Measurements from ENCODE around the gene SOCS1. TPM values are rescaled to one million over a fixed set of nuclear protein-coding genes. Genes with fewer than 3 reads are reported as not detected.

Gene SOCS1
- total RNA-seq, 1 donor from 2014 or later = 76.2 TPM

DNA sequence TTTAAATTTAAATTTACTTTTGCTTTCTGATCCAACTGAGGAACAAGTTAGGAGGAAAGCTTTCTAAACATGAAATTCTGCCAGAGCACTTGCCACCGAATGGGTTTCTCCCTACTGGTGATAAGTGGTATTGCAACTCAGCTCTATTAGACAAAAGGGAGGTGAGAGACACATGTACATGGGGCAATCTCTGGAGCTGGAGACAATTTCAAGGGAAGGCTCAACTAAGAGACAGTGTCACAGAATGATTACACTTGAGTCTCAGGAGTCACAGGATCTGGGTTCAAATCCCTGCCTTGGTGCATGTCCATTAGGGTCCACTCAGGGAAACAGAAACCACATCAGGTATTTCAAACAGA, 37.4 kb downstream of the SOCS1 start:
- intact Hi-C loops (cut with micrococcal nuclease) = no loop called here
- POLR2A ChIA-PET = interaction anchor here (0.6 to 1.6 kb wide), 3 partner anchors 9 to 133 kb away, joined by 3 to 6 read pairs (median 3); no protein-coding TSS in a partner anchor
- H3K27ac Mint-ChIP-seq = no peak overlapping the region
- peaks cover 12% of the 10 kb centered on the region for H3K4me1 Mint-ChIP-seq
- H3K27me3 Mint-ChIP-seq = no peaks in the 10 kb centered on the region
- TF ChIP-seq, protein P1, sequence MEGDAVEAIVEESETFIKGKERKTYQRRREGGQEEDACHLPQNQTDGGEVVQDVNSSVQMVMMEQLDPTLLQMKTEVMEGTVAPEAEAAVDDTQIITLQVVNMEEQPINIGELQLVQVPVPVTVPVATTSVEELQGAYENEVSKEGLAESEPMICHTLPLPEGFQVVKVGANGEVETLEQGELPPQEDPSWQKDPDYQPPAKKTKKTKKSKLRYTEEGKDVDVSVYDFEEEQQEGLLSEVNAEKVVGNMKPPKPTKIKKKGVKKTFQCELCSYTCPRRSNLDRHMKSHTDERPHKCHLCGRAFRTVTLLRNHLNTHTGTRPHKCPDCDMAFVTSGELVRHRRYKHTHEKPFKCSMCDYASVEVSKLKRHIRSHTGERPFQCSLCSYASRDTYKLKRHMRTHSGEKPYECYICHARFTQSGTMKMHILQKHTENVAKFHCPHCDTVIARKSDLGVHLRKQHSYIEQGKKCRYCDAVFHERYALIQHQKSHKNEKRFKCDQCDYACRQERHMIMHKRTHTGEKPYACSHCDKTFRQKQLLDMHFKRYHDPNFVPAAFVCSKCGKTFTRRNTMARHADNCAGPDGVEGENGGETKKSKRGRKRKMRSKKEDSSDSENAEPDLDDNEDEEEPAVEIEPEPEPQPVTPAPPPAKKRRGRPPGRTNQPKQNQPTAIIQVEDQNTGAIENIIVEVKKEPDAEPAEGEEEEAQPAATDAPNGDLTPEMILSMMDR (IDR thresholded peaks at IDR 0.05) = no peak
- H3K4me3 Mint-ChIP-seq = no peak overlapping the region
- no peaks in the 10 kb centered on the region for H3K36me3 Mint-ChIP-seq (ENCODE audit: low read depth)
- no peak for ATAC-seq (ENCODE audit: low read depth)
- H3K9me3 Mint-ChIP-seq = peaks cover 9% of the 10 kb centered on the region
- CTCF ChIA-PET = interaction anchor here (0.9 to 1.8 kb wide), 3 partner anchors 11 to 37 kb away, joined by 3 to 7 read pairs (median 4); partner anchors contain the start of gene SOCS1
- DNase-seq = no peak

DNA sequence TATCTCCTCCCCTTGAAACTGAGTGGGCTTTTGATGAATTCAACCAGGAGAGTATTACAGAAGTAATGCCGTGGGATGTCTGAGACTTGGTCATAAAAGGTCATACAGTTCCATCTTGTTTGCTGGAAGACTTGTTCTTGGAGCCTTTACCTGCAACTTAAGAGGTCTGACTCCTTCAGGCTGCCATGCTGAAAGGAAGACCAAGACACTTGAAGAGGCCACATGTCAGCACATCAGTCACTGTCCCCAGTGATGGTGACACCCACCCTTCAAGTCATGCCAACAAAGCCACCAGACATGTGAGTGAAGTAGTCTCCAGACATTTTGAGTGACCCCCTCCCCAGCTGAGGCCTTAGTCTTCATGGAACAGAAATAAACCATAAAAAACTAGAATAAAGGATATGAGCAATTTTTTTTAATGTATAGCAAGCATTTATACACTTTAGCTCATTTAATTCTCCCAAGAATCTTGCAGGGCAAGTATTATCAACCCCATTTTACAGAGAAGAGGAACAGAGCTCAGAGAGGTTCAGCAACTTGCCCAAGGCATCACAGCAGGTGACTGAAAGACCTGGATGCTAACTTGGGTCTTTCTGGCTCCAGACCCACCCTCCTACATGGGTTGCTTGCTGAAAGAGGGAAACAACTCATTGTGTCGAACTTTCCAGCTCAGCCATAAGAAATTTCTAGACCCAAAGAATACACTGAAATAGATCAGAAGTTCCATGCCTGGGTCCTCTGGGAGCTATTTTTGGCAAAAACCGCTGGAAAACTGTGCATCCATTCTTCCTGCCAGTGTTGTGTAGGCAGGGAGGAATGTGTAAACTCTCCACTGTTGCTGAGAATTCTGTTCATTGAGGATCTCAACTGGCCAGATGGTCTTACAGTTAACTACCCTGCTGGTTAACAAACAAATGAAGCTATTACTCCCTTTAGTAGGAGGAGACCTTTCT, 38.1 kb downstream of the SOCS1 start:
- H3K9me3 Mint-ChIP-seq = peaks cover 9% of the 10 kb centered on the region
- ChIA-PET CTCF (interaction anchor here (0.9 to 1.8 kb wide), 3 partner anchors 10 to 38 kb away, joined by 3 to 7 read pairs (median 4); partner anchors contain the start of gene SOCS1), POLR2A (interaction anchor here (0.6 to 1.6 kb wide), 3 partner anchors 9 to 134 kb away, joined by 3 to 6 read pairs (median 3); no protein-coding TSS in a partner anchor)
- no peak overlapping the region for H3K4me3 Mint-ChIP-seq
- no peak overlapping the region for H3K27ac Mint-ChIP-seq
- no peak for ATAC-seq (ENCODE audit: low read depth)
- DNase-seq = no peak
- peaks cover 12% of the 10 kb centered on the region for H3K4me1 Mint-ChIP-seq
- H3K36me3 Mint-ChIP-seq (ENCODE audit: low read depth) = no peaks in the 10 kb centered on the region
- no peaks in the 10 kb centered on the region for H3K27me3 Mint-ChIP-seq
- intact Hi-C loops (cut with micrococcal nuclease) = no loop called here
- TF ChIP-seq, protein P1 (IDR thresholded peaks at IDR 0.05) = no peak

DNA sequence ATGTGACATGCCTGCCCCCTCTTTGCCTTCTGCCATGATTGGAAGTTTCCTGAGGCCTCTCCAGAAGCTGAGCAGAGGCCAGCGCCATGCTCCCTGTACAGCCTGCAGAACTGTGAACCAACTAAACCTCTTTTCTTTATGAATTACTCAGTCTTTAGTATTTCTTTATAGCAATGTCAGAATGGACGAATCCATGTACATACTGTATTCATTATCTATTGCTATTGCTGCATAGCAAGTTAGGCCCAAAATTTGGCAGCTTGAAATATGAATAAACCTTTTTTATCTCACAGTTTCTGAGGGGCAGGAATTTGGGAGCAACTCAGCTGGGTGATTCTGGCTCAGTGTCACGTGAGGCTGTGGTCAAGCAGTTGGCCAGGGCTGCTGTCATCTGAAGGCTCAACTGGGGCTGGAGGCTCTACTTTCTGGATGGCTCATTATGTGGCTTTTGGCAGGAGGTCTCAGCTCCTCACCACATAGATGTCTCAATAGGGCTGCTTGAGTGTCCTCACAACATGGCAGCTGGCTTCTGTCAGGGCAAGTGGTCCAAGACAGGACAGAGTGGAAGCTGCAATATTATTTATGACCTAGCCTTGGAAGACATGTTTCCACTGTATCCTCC, 40.0 kb downstream of the SOCS1 start:
- POLR2A ChIA-PET = interaction anchor here (0.9 to 1.4 kb wide), 3 partner anchors 10 to 36 kb away, joined by 3 to 8 read pairs (median 4); no protein-coding TSS in a partner anchor

DNA sequence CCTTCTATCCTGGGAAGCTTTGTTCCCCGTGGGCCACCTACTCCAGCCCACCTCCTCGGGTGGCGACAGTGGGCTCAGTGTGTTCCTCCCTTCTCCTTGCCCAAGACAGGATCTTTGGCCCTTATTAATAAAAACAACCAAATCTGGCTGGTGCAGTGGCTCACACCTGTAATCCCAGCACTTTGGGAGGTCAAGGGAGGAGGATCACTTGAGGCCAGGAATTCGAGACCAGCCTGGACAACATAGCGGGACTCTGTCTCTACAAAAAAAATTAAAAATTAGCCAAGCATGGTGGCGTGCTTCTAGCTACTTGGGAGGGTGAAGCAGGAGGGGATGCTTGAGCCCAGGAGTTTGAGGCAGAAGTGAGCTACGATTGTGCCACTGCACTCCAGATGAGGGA, 42.2 kb downstream of the SOCS1 start:
- H3K9me3 Mint-ChIP-seq = peaks cover 9% of the 10 kb centered on the region
- H3K4me1 Mint-ChIP-seq = peaks cover 20% of the 10 kb centered on the region
- DNase-seq (no peak), ATAC-seq (ENCODE audit: low read depth) (no peak)
- H3K36me3 Mint-ChIP-seq (ENCODE audit: low read depth) = no peaks in the 10 kb centered on the region
- ChIA-PET POLR2A (interaction anchor here (0.9 to 3.3 kb wide), 4 partner anchors 11 to 57 kb away, joined by 3 to 31 read pairs (median 4); no protein-coding TSS in a partner anchor), CTCF (interaction anchor here (1.0 kb wide), 1 partner anchor 19 kb away, joined by 3 read pairs; no protein-coding TSS in a partner anchor)
- intact Hi-C loops (cut with micrococcal nuclease) = no loop called here
- H3K4me3 Mint-ChIP-seq = no peak overlapping the region
- TF ChIP-seq, protein P1 (IDR thresholded peaks at IDR 0.05) = no peak
- H3K27ac Mint-ChIP-seq = no peak overlapping the region
- peaks cover 7% of the 10 kb centered on the region for H3K27me3 Mint-ChIP-seq

More for the DNA sequence above, 40.0 kb downstream of the SOCS1 start:
- intact Hi-C loops (cut with micrococcal nuclease) = no loop called here
- H3K4me1 Mint-ChIP-seq = peaks cover 17% of the 10 kb centered on the region
- peaks cover 9% of the 10 kb centered on the region for H3K9me3 Mint-ChIP-seq
- CTCF ChIA-PET = interaction anchor here (1.2 kb wide), 1 partner anchor 252 kb away, joined by 3 read pairs; no protein-coding TSS in a partner anchor
- TF ChIP-seq, protein P1 (IDR thresholded peaks at IDR 0.05) = no peak
- H3K4me3 Mint-ChIP-seq = no peak overlapping the region
- ATAC-seq (ENCODE audit: low read depth) (no peak), DNase-seq (no peak)
- peaks cover 7% of the 10 kb centered on the region for H3K27me3 Mint-ChIP-seq
- no peak overlapping the region for H3K27ac Mint-ChIP-seq
- H3K36me3 Mint-ChIP-seq (ENCODE audit: low read depth) = no peaks in the 10 kb centered on the region

Data from activated B cell treated with CpG ODN at 0.5 μM for 24 hours (primary cell).